ENCODE results near the gene TENM4.

Gene TENM4

DNA sequence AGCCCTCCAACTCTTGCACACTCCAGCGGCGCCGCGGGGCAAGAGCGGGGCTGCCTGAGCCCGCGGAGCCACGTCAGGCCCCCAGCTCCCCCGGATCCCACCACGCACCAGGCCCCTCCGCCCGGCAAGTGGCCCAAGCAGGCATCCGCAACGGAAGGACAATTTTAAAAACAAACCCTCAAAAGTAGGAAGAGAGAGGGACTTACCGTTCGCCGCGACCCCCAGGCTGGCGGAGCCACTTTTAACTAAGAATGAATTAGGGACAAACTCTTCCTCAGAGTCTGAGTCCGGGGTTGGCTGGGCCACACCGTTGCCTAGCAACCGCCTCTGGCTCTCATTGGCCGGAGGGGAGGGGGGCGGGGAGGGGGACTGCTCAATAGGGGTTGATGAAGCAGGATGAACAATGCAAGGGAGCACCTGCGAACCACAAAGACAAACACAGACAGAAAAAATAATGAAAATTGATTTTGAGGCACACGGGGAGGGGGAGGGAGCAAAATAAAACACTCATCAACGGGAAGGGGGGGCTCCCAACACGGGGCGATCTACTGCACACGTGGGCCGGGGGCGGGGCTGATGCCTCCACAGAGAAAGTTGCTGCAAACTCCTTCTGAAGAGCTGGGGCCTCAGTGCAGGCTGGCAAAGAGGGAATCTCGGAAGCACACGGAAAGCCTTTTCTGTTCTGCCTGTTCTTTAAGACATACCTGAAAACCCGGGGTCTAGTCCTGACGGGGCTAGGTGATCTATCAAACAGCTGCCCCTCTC, 478.7 kb downstream of the TENM4 start:
- in situ Hi-C loops (cut with MboI; ENCODE audit: low pct_unique_long_range_greater_than_20kb, low sequenced_read_pairs, unreplicated experiment) = no loop called here
- peak; percentile 47 for DNase-seq (ENCODE audit: low spot score)
- TF ChIP-seq CTCF (IDR thresholded peaks at IDR 0.05; ENCODE audit: extremely low read depth, insufficient read depth, missing control alignments) = no peak

DNA sequence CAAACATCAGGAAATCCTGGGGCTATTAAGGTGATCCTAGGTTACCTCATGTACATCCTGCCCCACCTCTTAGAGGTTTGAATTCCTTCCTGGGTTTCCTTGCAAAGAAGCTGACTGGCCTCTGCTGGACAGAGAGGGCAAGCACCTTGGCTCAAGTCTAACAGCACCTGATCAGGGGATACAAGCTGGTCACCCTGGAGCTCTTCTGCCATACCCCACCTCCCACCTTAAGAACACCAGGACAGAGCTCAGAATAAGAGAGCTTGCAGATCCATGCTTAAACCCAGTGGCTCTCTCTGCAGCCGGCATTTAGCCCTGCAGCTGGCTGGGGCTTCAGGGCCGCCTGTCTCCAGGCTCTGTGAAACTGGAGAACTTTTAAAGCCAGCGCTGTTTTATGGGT, 479.6 kb downstream of the TENM4 start:
- TF ChIP-seq CTCF (IDR thresholded peaks at IDR 0.05; ENCODE audit: extremely low read depth, insufficient read depth, missing control alignments) = peak; percentile 12
- in situ Hi-C loops (cut with MboI; ENCODE audit: low pct_unique_long_range_greater_than_20kb, low sequenced_read_pairs, unreplicated experiment) = no loop called here
- DNase-seq (ENCODE audit: low spot score) = peak; percentile 40

DNA sequence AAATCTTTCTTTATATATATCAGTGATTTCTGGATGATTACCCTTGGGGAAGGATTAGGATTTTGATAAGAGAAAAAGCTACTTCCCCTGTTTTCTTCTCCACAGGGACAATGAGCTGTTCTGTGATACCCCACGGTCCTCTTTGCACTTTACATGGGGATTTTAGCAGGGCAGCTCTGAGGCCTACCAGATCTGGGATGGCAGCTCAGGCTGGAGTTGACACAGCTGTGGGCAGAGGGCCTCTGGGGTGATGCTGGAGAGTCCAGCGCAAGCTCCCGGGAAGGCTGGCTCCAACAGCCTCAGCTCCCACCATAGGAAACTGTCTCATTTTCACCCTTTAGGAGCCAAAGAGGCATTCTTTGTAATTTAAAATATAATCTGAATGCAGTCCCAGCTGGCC, 482.4 kb downstream of the TENM4 start:
- DNase-seq (ENCODE audit: low spot score) = no peak
- no peak for TF ChIP-seq CTCF (IDR thresholded peaks at IDR 0.05; ENCODE audit: extremely low read depth, insufficient read depth, missing control alignments)
- in situ Hi-C loops (cut with MboI; ENCODE audit: low pct_unique_long_range_greater_than_20kb, low sequenced_read_pairs, unreplicated experiment) = no loop called here

GRCh38 chr11:78957476-78958245, 483.2 kb downstream of the TENM4 start:
- DNase-seq (ENCODE audit: low spot score) = no peak
- TF ChIP-seq CTCF (IDR thresholded peaks at IDR 0.05; ENCODE audit: extremely low read depth, insufficient read depth, missing control alignments) = no peak
- in situ Hi-C loops (cut with MboI; ENCODE audit: low pct_unique_long_range_greater_than_20kb, low sequenced_read_pairs, unreplicated experiment) = no loop called here

GRCh38 chr11:78954696-78955095, 486.1 kb downstream of the TENM4 start:
- no peak for DNase-seq (ENCODE audit: low spot score)
- in situ Hi-C loops (cut with MboI; ENCODE audit: low pct_unique_long_range_greater_than_20kb, low sequenced_read_pairs, unreplicated experiment) = no loop called here
- no peak for TF ChIP-seq CTCF (IDR thresholded peaks at IDR 0.05; ENCODE audit: extremely low read depth, insufficient read depth, missing control alignments)

GRCh38 chr11:78954261-78954660, 486.6 kb downstream of the TENM4 start:
- no peak for TF ChIP-seq CTCF (IDR thresholded peaks at IDR 0.05; ENCODE audit: extremely low read depth, insufficient read depth, missing control alignments)
- DNase-seq (ENCODE audit: low spot score) = no peak
- in situ Hi-C loops (cut with MboI; ENCODE audit: low pct_unique_long_range_greater_than_20kb, low sequenced_read_pairs, unreplicated experiment) = no loop called here
